GM12873 (cell line): Measurements from ENCODE around the gene GNS.

ENCODE experiments used
- TF ChIP-seq, protein P1 (sequence below): IDR thresholded peaks from 2 replicates; pipeline ENCODE4 v1.5.1; 2012; ENCODE audit warnings: low read depth, mild to moderate bottlenecking, moderate library complexity, low read length, control low read depth; ENCODE audit not compliant: insufficient read depth; ENCODE audit errors: missing control alignments

GNS gene

DNA sequence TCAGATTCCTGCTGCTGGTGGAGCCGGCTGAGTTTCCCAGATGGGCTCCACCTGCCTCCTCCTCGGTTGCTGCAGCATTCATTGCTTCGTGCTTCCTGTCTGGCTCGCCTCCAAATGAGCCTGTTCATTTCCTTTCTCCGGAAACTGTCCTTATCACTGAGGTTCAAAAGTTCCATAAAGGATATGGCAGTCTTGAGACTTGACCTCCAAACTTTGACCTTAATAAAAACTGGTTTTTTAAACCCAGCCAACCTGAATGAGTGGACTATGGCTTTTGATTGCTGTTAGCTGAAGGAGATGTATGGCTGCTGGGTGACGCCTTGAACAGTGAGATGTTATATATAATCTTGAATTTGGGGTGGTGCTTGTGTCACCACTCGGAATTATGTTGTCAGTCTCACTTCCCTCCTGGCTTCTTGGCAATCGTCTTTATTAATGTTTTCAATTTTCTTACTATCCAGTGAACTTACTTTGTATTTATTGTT is 86.2 kb downstream of the GNS start:
- TF ChIP-seq, protein P1, sequence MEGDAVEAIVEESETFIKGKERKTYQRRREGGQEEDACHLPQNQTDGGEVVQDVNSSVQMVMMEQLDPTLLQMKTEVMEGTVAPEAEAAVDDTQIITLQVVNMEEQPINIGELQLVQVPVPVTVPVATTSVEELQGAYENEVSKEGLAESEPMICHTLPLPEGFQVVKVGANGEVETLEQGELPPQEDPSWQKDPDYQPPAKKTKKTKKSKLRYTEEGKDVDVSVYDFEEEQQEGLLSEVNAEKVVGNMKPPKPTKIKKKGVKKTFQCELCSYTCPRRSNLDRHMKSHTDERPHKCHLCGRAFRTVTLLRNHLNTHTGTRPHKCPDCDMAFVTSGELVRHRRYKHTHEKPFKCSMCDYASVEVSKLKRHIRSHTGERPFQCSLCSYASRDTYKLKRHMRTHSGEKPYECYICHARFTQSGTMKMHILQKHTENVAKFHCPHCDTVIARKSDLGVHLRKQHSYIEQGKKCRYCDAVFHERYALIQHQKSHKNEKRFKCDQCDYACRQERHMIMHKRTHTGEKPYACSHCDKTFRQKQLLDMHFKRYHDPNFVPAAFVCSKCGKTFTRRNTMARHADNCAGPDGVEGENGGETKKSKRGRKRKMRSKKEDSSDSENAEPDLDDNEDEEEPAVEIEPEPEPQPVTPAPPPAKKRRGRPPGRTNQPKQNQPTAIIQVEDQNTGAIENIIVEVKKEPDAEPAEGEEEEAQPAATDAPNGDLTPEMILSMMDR = no peak

DNA sequence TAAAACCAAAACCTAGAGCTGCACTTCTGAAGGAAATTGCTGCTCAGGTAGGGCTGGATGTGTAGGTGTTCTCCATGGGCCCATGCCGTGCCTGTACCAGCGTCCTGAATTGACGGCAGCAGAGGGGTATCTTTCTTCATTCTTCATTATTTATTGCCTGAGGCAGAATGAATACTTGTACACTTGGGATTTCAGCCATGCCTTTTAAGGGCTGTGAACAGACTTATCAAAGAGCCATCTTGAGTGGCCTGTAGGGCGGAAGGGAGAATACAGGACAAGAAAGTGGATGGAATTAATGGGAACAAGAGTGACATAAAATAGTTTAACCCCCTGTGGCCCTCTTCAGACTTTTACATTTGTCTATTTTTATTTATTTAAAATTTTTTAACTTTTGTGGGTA is 87.5 kb downstream of the GNS start:
- TF ChIP-seq, protein P1 = no peak

DNA sequence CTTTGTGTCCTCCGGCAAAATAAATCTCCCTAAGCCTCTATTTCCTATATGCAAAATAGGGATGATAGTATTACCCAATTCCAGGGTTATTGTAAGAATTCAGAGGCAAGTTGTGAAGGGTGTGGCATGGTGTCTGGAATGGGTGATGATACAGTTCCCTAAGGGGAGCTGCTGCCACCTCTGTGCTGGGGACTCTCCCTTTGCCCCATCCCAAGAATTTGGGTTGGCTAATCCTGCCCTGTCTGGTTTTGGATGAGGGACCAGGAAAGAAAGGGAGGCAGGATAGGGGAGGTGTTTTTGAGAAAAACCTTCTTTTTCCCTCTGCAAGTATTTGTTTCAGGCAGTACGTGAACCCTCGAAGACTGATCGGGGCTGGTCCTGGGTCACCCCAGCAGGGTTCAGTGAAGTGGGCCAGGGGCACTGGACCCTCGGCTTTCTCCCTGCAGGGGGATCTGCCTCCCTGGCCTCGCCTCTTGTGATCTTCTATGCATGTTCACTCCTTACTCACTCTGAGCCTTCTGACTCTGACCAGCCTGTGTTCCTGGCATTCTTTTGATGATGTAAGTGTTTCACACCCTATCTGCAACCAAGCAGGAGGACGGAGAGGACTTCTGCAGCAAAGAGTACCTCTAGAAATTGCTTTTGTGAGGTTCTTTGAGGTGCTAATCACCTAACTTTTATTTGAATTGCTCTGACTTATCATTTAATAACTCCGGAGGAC is 88.1 kb downstream of the GNS start:
- TF ChIP-seq, protein P1 = no peak

DNA sequence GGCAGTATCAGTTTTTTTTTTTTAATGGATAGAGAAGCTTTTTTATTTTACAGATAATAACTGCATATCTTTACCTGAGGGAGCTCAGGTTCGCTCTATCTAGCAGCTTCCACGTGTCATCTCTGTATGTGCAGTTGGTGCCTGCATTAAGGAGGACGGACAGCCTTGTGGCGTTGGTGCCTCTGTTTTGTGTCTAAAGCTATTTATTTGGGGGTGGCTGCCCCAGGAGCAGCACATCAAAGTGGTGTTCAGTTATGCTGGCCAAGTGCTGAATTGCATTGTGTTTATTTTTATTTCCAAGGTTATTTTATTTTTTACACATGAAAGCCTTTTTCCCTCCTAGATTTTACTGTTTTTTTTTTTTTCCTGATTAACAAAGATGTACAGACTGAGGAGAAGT is 89.2 kb downstream of the GNS start:
- TF ChIP-seq, protein P1 = no peak

DNA sequence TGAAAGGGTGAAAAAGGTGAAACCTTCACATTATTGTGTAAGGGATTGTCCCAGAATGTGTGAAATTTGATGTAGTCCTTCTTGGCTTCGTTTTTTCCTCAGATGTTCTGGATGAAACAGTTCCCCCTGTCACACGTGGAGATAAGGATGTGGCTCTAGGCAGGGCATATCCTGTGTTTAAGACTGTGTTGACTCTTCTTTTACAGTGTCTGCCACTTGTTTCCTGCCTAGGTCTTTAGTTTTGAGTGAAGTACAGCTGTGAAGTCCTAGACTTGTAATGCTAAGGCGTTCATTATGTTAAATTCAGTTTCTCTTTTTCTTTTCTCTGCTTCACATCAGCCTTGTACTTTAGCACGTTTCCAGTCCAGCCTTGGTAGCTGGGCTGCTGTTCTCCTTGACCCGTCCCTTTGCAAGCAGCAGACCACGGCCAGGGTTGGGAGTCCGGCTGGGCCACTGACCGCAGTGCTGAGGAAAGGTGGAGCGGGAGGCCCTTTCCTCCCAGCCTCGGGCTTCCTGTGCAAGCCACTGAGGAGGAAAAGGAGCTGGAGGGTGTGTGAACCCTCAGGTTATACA is 89.8 kb downstream of the GNS start:
- TF ChIP-seq, protein P1 = no peak

DNA sequence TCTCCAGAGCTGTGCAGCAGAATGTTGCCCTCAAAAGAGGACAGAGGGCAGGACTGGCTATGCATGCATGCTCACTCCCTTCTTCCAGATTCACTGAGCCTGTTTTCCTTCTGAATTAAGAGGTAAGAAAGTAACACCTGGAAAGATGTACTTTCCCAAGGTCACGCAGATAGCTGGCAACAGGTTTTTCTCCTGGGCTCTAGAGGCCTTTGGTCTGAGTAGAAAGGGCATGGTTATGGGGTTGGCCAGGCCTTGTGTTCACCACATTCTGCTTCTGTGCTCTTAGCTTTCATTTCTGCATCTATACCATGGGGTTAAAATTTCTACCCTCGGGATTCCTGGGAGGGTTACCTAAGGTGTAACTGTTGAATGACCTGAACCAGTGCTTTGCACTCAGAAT is 91.4 kb downstream of the GNS start:
- TF ChIP-seq, protein P1 = no peak

DNA sequence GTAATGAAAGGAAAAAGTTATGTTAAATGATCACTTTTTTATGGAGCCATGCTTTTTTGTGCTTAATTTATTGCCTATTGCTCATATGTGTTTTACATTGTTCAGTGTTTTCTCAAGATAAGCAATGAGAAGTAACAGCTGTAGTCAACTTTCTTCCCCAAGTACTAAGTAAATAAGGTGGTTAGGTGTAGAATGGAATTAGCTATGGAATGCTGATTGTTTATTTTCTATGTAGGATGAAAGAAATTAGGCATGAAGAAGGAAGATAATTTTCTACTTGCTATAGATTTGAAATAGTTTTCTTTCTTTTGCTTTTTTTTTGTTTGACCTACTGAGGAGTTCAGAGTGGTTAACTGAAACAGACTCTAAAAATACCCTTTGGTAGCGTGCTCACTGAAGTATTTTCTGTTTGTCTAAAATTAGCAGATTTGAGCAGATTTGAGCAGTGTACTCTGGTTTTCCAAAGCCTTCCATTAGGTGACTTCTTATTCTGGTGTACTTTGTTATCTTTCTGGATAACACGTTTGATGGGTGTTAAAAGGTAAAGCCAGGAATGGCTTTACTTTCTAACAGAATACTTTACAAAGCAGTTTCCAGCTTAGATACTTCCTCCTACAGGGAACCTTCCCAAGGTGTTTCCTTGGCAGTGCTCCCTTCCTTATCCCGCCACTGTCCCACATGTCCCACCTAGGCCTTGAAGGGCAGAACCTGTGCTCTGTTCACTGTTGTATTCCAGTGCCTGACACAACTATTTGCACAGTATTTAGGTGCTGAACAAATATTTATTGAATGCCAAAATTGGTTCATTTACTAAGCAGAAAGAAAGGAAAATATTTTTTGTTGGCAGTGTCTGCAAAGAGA is 92.9 kb downstream of the GNS start:
- TF ChIP-seq, protein P1 = no peak
